ENCODE measurements around the gene CDC42SE2. TPM values are rescaled to one million over a fixed set of nuclear protein-coding genes. Genes with fewer than 3 reads are reported as not detected.
A peak's percentile ranks its signal among the peaks of the same experiment; 100 is the strongest.

Gene CDC42SE2
- total RNA-seq, 1 donor from 2014 or later, result 27.8 TPM

- H3K27me3 Mint-ChIP-seq, result no peaks in the 10 kb centered on the region
- no peak overlapping the region for H3K4me3 Mint-ChIP-seq
- no peak for TF ChIP-seq CTCF (conservative IDR thresholded peaks at IDR 0.05)
- DNase-seq (ENCODE audit: extremely low spot score, unreplicated experiment), result no peak
- H3K27ac Mint-ChIP-seq, result peak overlapping the region; percentile 15
- no peaks in the 10 kb centered on the region for H3K4me1 Mint-ChIP-seq (ENCODE audit: unreplicated experiment)
- peaks cover 54% of the 10 kb centered on the region for H3K36me3 Mint-ChIP-seq
- H3K9me3 Mint-ChIP-seq, result peaks cover 5% of the 10 kb centered on the region
Measured at GRCh38 chr5:131406076-131406475, 142.2 kb downstream of the CDC42SE2 start.

GRCh38 chr5:131406975-131407638, 143.3 kb downstream of the CDC42SE2 start:
- TF ChIP-seq CTCF (conservative IDR thresholded peaks at IDR 0.05), result no peak
- no peaks in the 10 kb centered on the region for H3K27me3 Mint-ChIP-seq
- no peak for DNase-seq (ENCODE audit: extremely low spot score, unreplicated experiment)
- H3K9me3 Mint-ChIP-seq, result peaks cover 1% of the 10 kb centered on the region
- peaks cover 54% of the 10 kb centered on the region for H3K36me3 Mint-ChIP-seq
- no peak overlapping the region for H3K27ac Mint-ChIP-seq
- H3K4me3 Mint-ChIP-seq, result no peak overlapping the region
- H3K4me1 Mint-ChIP-seq (ENCODE audit: unreplicated experiment), result no peaks in the 10 kb centered on the region

- no peak overlapping the region for H3K27ac Mint-ChIP-seq
- peaks cover 13% of the 10 kb centered on the region for H3K4me1 Mint-ChIP-seq (ENCODE audit: unreplicated experiment)
- H3K9me3 Mint-ChIP-seq, result no peaks in the 10 kb centered on the region
- H3K4me3 Mint-ChIP-seq, result no peak overlapping the region
- TF ChIP-seq CTCF (conservative IDR thresholded peaks at IDR 0.05), result no peak
- no peak for DNase-seq (ENCODE audit: extremely low spot score, unreplicated experiment)
- no peaks in the 10 kb centered on the region for H3K27me3 Mint-ChIP-seq
- peaks cover 19% of the 10 kb centered on the region for H3K36me3 Mint-ChIP-seq
Measured at GRCh38 chr5:131413605-131414559, 150.0 kb downstream of the CDC42SE2 start.

- DNase-seq (ENCODE audit: extremely low spot score, unreplicated experiment), result no peak
- peaks cover 8% of the 10 kb centered on the region for H3K36me3 Mint-ChIP-seq
Measured at GRCh38 chr5:131416729-131417128, 152.9 kb downstream of the CDC42SE2 start.

More at GRCh38 chr5:131416729-131417128, 152.9 kb downstream of the CDC42SE2 start:
- Mint-ChIP-seq H3K4me3 (no peak overlapping the region), H3K27ac (no peak overlapping the region), H3K9me3 (no peaks in the 10 kb centered on the region), H3K4me1 (ENCODE audit: unreplicated experiment) (peaks cover 13% of the 10 kb centered on the region), H3K27me3 (no peaks in the 10 kb centered on the region)
- no peak for TF ChIP-seq CTCF (conservative IDR thresholded peaks at IDR 0.05)

Data from type B pancreatic cell (in vitro differentiated cells).